H1 (cell line): ENCODE measurements around the gene KLHDC7B. TPM values are rescaled to one million over a fixed set of nuclear protein-coding genes. Genes with fewer than 3 reads are reported as not detected.
A peak's percentile ranks its signal among the peaks of the same experiment; 100 is the strongest.

ENCODE experiments used
- CBX8 ChIP-seq: fragments of 300-800, 300-1000 bp; sonication (generic); IDR thresholded peaks from 2 replicates; pipeline ENCODE4 v1.7.1; 2016; ENCODE audit warnings: low read depth, low read length, borderline replicate concordance
- CHD1 ChIP-seq: IDR thresholded peaks from 2 replicates; pipeline ENCODE4 v1.6.1; 2012; ENCODE audit warnings: low read depth, low read length, improper control_type of control experiment
- EP300 ChIP-seq, 2 experiments: IDR thresholded peaks; 1 replicate in 1 of 2; 2 replicates in 1 of 2; pipeline ENCODE4 v1.6.1; 2011 to 2012; ENCODE audit warnings: low read depth in 2 of 2, low read length in 2 of 2, mild to moderate bottlenecking in 2 of 2, borderline replicate concordance in 1 of 2, inconsistent platforms in 1 of 2, moderate library complexity in 1 of 2
- EZH2 ChIP-seq: fragments of 200-600 bp; sonication (generic); IDR thresholded peaks from 2 replicates; pipeline ENCODE4 v1.7.1; 2012; ENCODE audit warnings: low read depth, mild to moderate bottlenecking, moderate library complexity, low read length, inconsistent platforms; ENCODE audit not compliant: severe bottlenecking
- FOSL1 ChIP-seq: IDR thresholded peaks from 2 replicates; pipeline ENCODE4 v1.6.1; 2011; ENCODE audit warnings: mild to moderate bottlenecking, low read depth, low read length, moderate library complexity; ENCODE audit not compliant: insufficient read depth
- GABPA ChIP-seq: IDR thresholded peaks from 2 replicates; pipeline ENCODE4 v1.6.1; 2011; ENCODE audit warnings: mild to moderate bottlenecking, low read length, moderate library complexity, borderline replicate concordance; ENCODE audit not compliant: insufficient read depth
- GTF2F1 ChIP-seq: IDR thresholded peaks from 2 replicates; pipeline ENCODE4 v1.6.1; 2012; ENCODE audit warnings: low read depth, low read length, improper control_type of control experiment, borderline replicate concordance
- HDAC2 ChIP-seq, 2 experiments: fragments of 300-600 bp in 1 of 2; sonication (generic) in 1 of 2; IDR thresholded peaks; 2 replicates each; pipeline ENCODE4 v1.6.1; 2011 to 2012; ENCODE audit warnings: low read depth in 2 of 2, low read length in 2 of 2, mild to moderate bottlenecking in 2 of 2, moderate library complexity in 2 of 2, borderline replicate concordance in 1 of 2, inconsistent platforms in 1 of 2
- JUND ChIP-seq: IDR thresholded peaks from 2 replicates; pipeline ENCODE4 v1.6.1; 2011; ENCODE audit warnings: mild to moderate bottlenecking, improper control_type of control experiment, low read length
- KDM4A ChIP-seq: IDR thresholded peaks from one replicate; pipeline ENCODE4 v1.7.1; 2012; ENCODE audit warnings: low read depth, mild to moderate bottlenecking, moderate library complexity, low read length, inconsistent platforms; ENCODE audit not compliant: severe bottlenecking
- NRF1 ChIP-seq: IDR thresholded peaks from 2 replicates; pipeline ENCODE4 v1.6.1; 2011; ENCODE audit warnings: mild to moderate bottlenecking, low read depth, low read length, improper control_type of control experiment
- POLR2AphosphoS5 ChIP-seq: IDR thresholded peaks from 2 replicates; pipeline ENCODE4 v1.6.1; 2011; ENCODE audit warnings: low read depth, low read length
- RNF2 ChIP-seq: fragments of 200-900, 300-1000 bp; sonication (generic); IDR thresholded peaks from 2 replicates; pipeline ENCODE4 v1.7.1; 2016; ENCODE audit warnings: borderline replicate concordance, low read depth, mild to moderate bottlenecking, antibody characterized with exemption, low read length; ENCODE audit not compliant: poor library complexity, severe bottlenecking; ENCODE audit errors: missing control alignments
- RXRA ChIP-seq: IDR thresholded peaks from 2 replicates; pipeline ENCODE4 v1.6.1; 2011; ENCODE audit warnings: low read depth, mild to moderate bottlenecking, low read length, moderate library complexity; ENCODE audit not compliant: insufficient read depth
- SAP30 ChIP-seq: fragments of 300-600 bp; sonication (generic); IDR thresholded peaks from 2 replicates; pipeline ENCODE4 v1.7.1; 2012; ENCODE audit warnings: low read length, moderate library complexity, mild to moderate bottlenecking, inconsistent platforms; ENCODE audit not compliant: insufficient read depth, insufficient replicate concordance
- SP2 ChIP-seq: IDR thresholded peaks from 2 replicates; pipeline ENCODE4 v1.6.1; 2012; ENCODE audit warnings: mild to moderate bottlenecking, low read length, inconsistent platforms
- SRF ChIP-seq: IDR thresholded peaks from 2 replicates; pipeline ENCODE4 v1.6.1; 2011; ENCODE audit warnings: mild to moderate bottlenecking, low read depth, low read length, moderate library complexity
- SUZ12 ChIP-seq: fragments of 200-600 bp; sonication (generic); IDR thresholded peaks from 2 replicates; pipeline ENCODE4 v1.6.1; 2012; ENCODE audit warnings: mild to moderate bottlenecking, inconsistent platforms, low read length, moderate library complexity, mixed read lengths
- USF2 ChIP-seq: IDR thresholded peaks from 2 replicates; pipeline ENCODE4 v1.6.1; 2011; ENCODE audit warnings: low read length, improper control_type of control experiment
- polyA plus RNA-seq, 7 experiments: library from polyadenylated mRNA; depleted of rRNA in 3 of 7; stranded (reverse) in 5 of 7; unstranded in 2 of 7; fragments of >200 nt in 5 of 7; fragments of 200-250 nt in 2 of 7; gene quantifications; 1 replicate in 5 of 7; 2 replicates in 1 of 7; 4 replicates in 1 of 7; pipeline versions ENCODE4 v1.2.1 to v1.2.3, GENCODE V29; 2011 to 2013; ENCODE audit warnings: missing spikeins in 2 of 7, mixed read lengths in 2 of 7
- total RNA-seq: library from RNA; stranded (reverse); fragmentation: NEBNext Ultra II Directional; extraction: Animal tissue kit (Norgen Biotek cat#: 25700); gene quantifications from 2 replicates; pipeline ENCODE4 v1.2.1, GENCODE V29; 2021
- TF ChIP-seq, protein P1 (sequence below), 3 experiments: IDR thresholded peaks; 1 replicate in 2 of 3; 2 replicates in 1 of 3; pipeline versions ENCODE4 v1.5.1 to v1.6.1; 2011; ENCODE audit warnings: low read length in 3 of 3, mild to moderate bottlenecking in 3 of 3, inconsistent platforms in 2 of 3, low read depth in 1 of 3, moderate library complexity in 1 of 3; ENCODE audit not compliant: insufficient read depth in 1 of 3; ENCODE audit errors: control extremely low read depth in 1 of 3

Gene KLHDC7B
- total and polyA plus RNA-seq, 2 of the 8 experiments (the other 6 are each of a cell fraction or from before 2014, with no cell fraction given), result not detected

- TF ChIP-seq FOSL1, result no peak
- TF ChIP-seq EP300 (IDR thresholded peaks at IDR 0.05; ENCODE audit: borderline replicate concordance in 1 of 2, low read depth in 2 of 2, low read length in 2 of 2), result no peak
- TF ChIP-seq CHD1, result no peak
- TF ChIP-seq RXRA, result no peak
- peak; percentile 65; the same call in 1 of the 2 replicates for TF ChIP-seq SUZ12
- TF ChIP-seq, protein P1, sequence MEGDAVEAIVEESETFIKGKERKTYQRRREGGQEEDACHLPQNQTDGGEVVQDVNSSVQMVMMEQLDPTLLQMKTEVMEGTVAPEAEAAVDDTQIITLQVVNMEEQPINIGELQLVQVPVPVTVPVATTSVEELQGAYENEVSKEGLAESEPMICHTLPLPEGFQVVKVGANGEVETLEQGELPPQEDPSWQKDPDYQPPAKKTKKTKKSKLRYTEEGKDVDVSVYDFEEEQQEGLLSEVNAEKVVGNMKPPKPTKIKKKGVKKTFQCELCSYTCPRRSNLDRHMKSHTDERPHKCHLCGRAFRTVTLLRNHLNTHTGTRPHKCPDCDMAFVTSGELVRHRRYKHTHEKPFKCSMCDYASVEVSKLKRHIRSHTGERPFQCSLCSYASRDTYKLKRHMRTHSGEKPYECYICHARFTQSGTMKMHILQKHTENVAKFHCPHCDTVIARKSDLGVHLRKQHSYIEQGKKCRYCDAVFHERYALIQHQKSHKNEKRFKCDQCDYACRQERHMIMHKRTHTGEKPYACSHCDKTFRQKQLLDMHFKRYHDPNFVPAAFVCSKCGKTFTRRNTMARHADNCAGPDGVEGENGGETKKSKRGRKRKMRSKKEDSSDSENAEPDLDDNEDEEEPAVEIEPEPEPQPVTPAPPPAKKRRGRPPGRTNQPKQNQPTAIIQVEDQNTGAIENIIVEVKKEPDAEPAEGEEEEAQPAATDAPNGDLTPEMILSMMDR (IDR thresholded peaks at IDR 0.05; ENCODE audit: control extremely low read depth in 1 of 3, insufficient read depth in 1 of 3, low read depth in 1 of 3, low read length in 3 of 3), result no peak
- TF ChIP-seq CBX8, result no peak
- TF ChIP-seq KDM4A, result peak; percentile 22
- TF ChIP-seq SAP30, result no peak
- no peak for TF ChIP-seq SRF
- TF ChIP-seq GTF2F1, result no peak
- peak; percentile 70 for TF ChIP-seq EZH2
- TF ChIP-seq HDAC2 (IDR thresholded peaks at IDR 0.05; ENCODE audit: borderline replicate concordance in 1 of 2, low read depth in 2 of 2, low read length in 2 of 2), result no peak
- no peak for TF ChIP-seq NRF1
- no peak for TF ChIP-seq USF2
- no peak for TF ChIP-seq POLR2AphosphoS5
- TF ChIP-seq JUND, result no peak
- no peak for TF ChIP-seq GABPA
- peak; percentile 29 for TF ChIP-seq RNF2
- TF ChIP-seq SP2, result no peak
Measured at GRCh38 chr22:50531546-50531961, 14.1 kb upstream of the KLHDC7B start (continued).
